Placental pericyte (primary cell): Measurements from ENCODE around the gene RINT1. TPM values are rescaled to one million over a fixed set of nuclear protein-coding genes. Genes with fewer than 3 reads are reported as not detected.

Experiments
- total RNA-seq: library from RNA; depleted of rRNA; stranded (reverse); fragments of >200 nt; gene quantifications from 2 replicates; pipeline ENCODE4 v1.2.3, GENCODE V29; 2012

Gene RINT1
- total RNA-seq: 12.0 and 27.6 TPM in 2 replicates

GRCh38 chr7:105531792-105532671 is at the start of gene RINT1:
Gene RINT1 (plus strand): TSS chr7:105532201. CDS start chr7:105532316, 115 bp downstream.

GRCh38 chr7:105521717-105522463 is 10.1 kb upstream of the RINT1 start, which contains the start of gene PUS7:
Gene PUS7 (minus strand): TSS chr7:105522271. CDS start chr7:105508512, 13,759 bp downstream.

GRCh38 chr7:105581066-105581811 is 49.2 kb downstream of the RINT1 start, which contains the start of gene EFCAB10:
Gene EFCAB10 (minus strand): TSS chr7:105581493. CDS start chr7:105581463, 30 bp downstream.

Other genes starting within 250 kb of the RINT1 start
- 37.5 and 43.3 TPM in 2 replicates for gene SRPK2, start 143.3 kb upstream of the RINT1 start, total RNA-seq
- 14.9 and 22.0 TPM in 2 replicates for gene PUS7, start 9.9 kb upstream of the RINT1 start, total RNA-seq
- gene EFCAB10, start 49.3 kb downstream of the RINT1 start, total RNA-seq: under 0.01 TPM in 1 of 2 replicates, not detected in the other